ENCODE results near the gene NUB1.

GRCh38 chr7:151400626-151401315 lies 59.2 kb downstream of the NUB1 start:
- TF ChIP-seq POLR2A (IDR thresholded peaks at IDR 0.05; ENCODE audit: low read length), result no peak
- TF ChIP-seq GATA1 (IDR thresholded peaks at IDR 0.05; ENCODE audit: low read depth, low read length), result no peak
